Astrocyte of the spinal cord (primary cell): Measurements from ENCODE around the gene PACRG.

Experiments used
- DNase-seq: peaks from one replicate; pipeline ENCODE4 v3.0.0; 2011; ENCODE audit warnings: low read depth, low spot score
- H3K4me3 ChIP-seq: 2 replicates; pipeline ENCODE4 v1.5.1; 2011; ENCODE audit warnings: low read depth, mild to moderate bottlenecking, low read length, moderate library complexity
- CTCF ChIP-seq: IDR thresholded peaks from 2 replicates; pipeline ENCODE4 v1.5.1; 2012; ENCODE audit warnings: low read depth, mild to moderate bottlenecking, low read length, inconsistent platforms
- in situ Hi-C: cut with HindIII; loops from 2 replicates; pipeline ENCODE4 v1.10.0; 2017; ENCODE audit warnings: low sequenced_read_pairs

PACRG gene

GRCh38 chr6:162712694-162713093, 15.1 kb upstream of the PACRG start:
- no peak overlapping the region for H3K4me3 ChIP-seq
- in situ Hi-C loops: no loop called here
- no peak for DNase-seq
- no peak for TF ChIP-seq CTCF

GRCh38 chr6:162713974-162714780, 13.6 kb upstream of the PACRG start:
- in situ Hi-C loops: no loop called here
- TF ChIP-seq CTCF: no peak
- no peak overlapping the region for H3K4me3 ChIP-seq
- DNase-seq: no peak

GRCh38 chr6:162715601-162716000, 12.2 kb upstream of the PACRG start:
- no peak for DNase-seq
- TF ChIP-seq CTCF: no peak
- in situ Hi-C loops: no loop called here
- no peak overlapping the region for H3K4me3 ChIP-seq

GRCh38 chr6:162719528-162719927, 8.2 kb upstream of the PACRG start:
- no peak overlapping the region for H3K4me3 ChIP-seq
- no peak for DNase-seq
- in situ Hi-C loops: no loop called here
- no peak for TF ChIP-seq CTCF

- TF ChIP-seq CTCF: no peak
- in situ Hi-C loops: no loop called here
- no peak overlapping the region for H3K4me3 ChIP-seq
- DNase-seq: no peak
Observed at GRCh38 chr6:162721404-162721687, 6.4 kb upstream of the PACRG start.

- no peak overlapping the region for H3K4me3 ChIP-seq
- in situ Hi-C loops: no loop called here
- no peak for DNase-seq
- no peak for TF ChIP-seq CTCF
Observed at GRCh38 chr6:162722226-162722625, 5.5 kb upstream of the PACRG start.
